GM12874 (cell line): ENCODE measurements around the gene MIPOL1.

Experiments used
- CTCF ChIP-seq: IDR thresholded peaks from 2 replicates; pipeline ENCODE4 v1.5.1; 2011; ENCODE audit warnings: low read depth, mild to moderate bottlenecking, control low read depth, low read length, moderate library complexity; ENCODE audit not compliant: insufficient read depth

The MIPOL1 gene

GRCh38 chr14:37318938-37319337 lies 121.2 kb downstream of the MIPOL1 start:
- no peak for TF ChIP-seq CTCF

GRCh38 chr14:37320106-37320505 lies 122.4 kb downstream of the MIPOL1 start:
- TF ChIP-seq CTCF, result no peak

GRCh38 chr14:37325332-37325731 lies 127.6 kb downstream of the MIPOL1 start:
- TF ChIP-seq CTCF, result no peak

- TF ChIP-seq CTCF, result no peak
Observed at GRCh38 chr14:37326434-37326833, 128.7 kb downstream of the MIPOL1 start.

- no peak for TF ChIP-seq CTCF
Observed at GRCh38 chr14:37328673-37329072, 130.9 kb downstream of the MIPOL1 start.

- no peak for TF ChIP-seq CTCF
Observed at GRCh38 chr14:37329189-37330001, 131.7 kb downstream of the MIPOL1 start.

- no peak for TF ChIP-seq CTCF
Observed at GRCh38 chr14:37330910-37331309, 133.2 kb downstream of the MIPOL1 start.
